ENCODE data around the gene LMO1. TPM values are rescaled to one million over a fixed set of nuclear protein-coding genes. Genes with fewer than 3 reads are reported as not detected.

LMO1 gene
- total and polyA plus RNA-seq, 9 of the 15 experiments (the other 6 are each of a cell fraction or from before 2014, with no cell fraction given) = not detected

GRCh38 chr11:8311366-8311765 lies 47.7 kb upstream of the LMO1 start:
- no TSS peak for BruUV-seq (replicated peaks)
- no peak overlapping the region for H3K4me3 ChIP-seq
- peaks cover 7 to 23% of the 10 kb centered on the region in 2 experiments for H3K27me3 ChIP-seq (ENCODE audit: control insufficient read depth in 2 of 2, insufficient read depth in 2 of 2, low read length in 2 of 2)
- no peak for ATAC-seq
- no peak overlapping the region for H3K27ac ChIP-seq (ENCODE audit: extremely low read depth, low read depth, low read length)
- no peak overlapping the region for H2AFZ ChIP-seq (ENCODE audit: low read depth, low read length)
- H3K36me3 ChIP-seq (ENCODE audit: control insufficient read depth, insufficient read depth, low read length) = no peaks in the 10 kb centered on the region
- H3K4me1 ChIP-seq (replicated peaks in 1 of 2; ENCODE audit: control insufficient read depth in 2 of 2, insufficient read depth in 2 of 2, low read length in 2 of 2) = no peaks in the 10 kb centered on the region
- H3K79me2 ChIP-seq (ENCODE audit: control insufficient read depth, insufficient read depth, low read length) = no peaks in the 10 kb centered on the region
- H3K9me1 ChIP-seq (ENCODE audit: control insufficient read depth, insufficient read depth, low read length) = no peaks in the 10 kb centered on the region
- no peak for TF ChIP-seq CREB5 (CRISPR knock-in tag; IDR thresholded peaks at IDR 0.05)
- no peak for TF ChIP-seq ZNF140 (CRISPR knock-in tag; IDR thresholded peaks at IDR 0.05)
- TF ChIP-seq ZNF133 (CRISPR knock-in tag; IDR thresholded peaks at IDR 0.05) = no peak
- no peak for TF ChIP-seq RFX1 (IDR thresholded peaks at IDR 0.05)
- no peak for TF ChIP-seq MYBL2 (IDR thresholded peaks at IDR 0.05; ENCODE audit: low read depth)
- no peak for TF ChIP-seq MYBL2 (CRISPR knock-in tag; IDR thresholded peaks at IDR 0.05; ENCODE audit: borderline replicate concordance)
- no peak for TF ChIP-seq CREM (IDR thresholded peaks at IDR 0.05; ENCODE audit: low read depth)
- no peak for TF ChIP-seq GABPA (tag; conservative IDR thresholded peaks at IDR 0.05; ENCODE audit: low read depth)
- TF ChIP-seq DMBX1 (CRISPR knock-in tag; IDR thresholded peaks at IDR 0.05; ENCODE audit: borderline replicate concordance) = no peak
- no peak for TF ChIP-seq NFE2L1 (tag; IDR thresholded peaks at IDR 0.05; ENCODE audit: borderline replicate concordance, low read depth)
- no peak for TF ChIP-seq WHSC1 (IDR thresholded peaks at IDR 0.05; ENCODE audit: low read length)
- TF ChIP-seq ARHGAP35 (IDR thresholded peaks at IDR 0.05; ENCODE audit: partially characterized antibody) = no peak
- TF ChIP-seq ILF3 (IDR thresholded peaks at IDR 0.05; ENCODE audit: borderline replicate concordance) = no peak
- TF ChIP-seq MCM3 (IDR thresholded peaks at IDR 0.05) = no peak
- no peak for TF ChIP-seq KLF13 (tag; IDR thresholded peaks at IDR 0.05; ENCODE audit: borderline replicate concordance, low read depth)
- TF ChIP-seq ZNF717 (CRISPR knock-in tag; IDR thresholded peaks at IDR 0.05) = no peak
- 0% methylated on average over 9 of the region's 10 CpGs for WGBS (ENCODE audit: insufficient coverage, low coverage, missing lambda C conversion rate)
- intact Hi-C loops (cut with micrococcal nuclease) = no loop called here
- POLR2A ChIA-PET = no interaction called here
- H3K9ac ChIP-seq (ENCODE audit: insufficient read depth in 1 of 2, low read depth in 2 of 2, low read length in 2 of 2) = no peak overlapping the region
- CTCF ChIA-PET (ENCODE audit: low intra/inter-chr PET ratio) = no interaction called here
- H3K4me2 ChIP-seq (ENCODE audit: insufficient read depth, low read length) = no peak overlapping the region
- no peaks in the 10 kb centered on the region for H4K20me1 ChIP-seq (replicated peaks; ENCODE audit: control insufficient read depth, insufficient read depth, low read length)
- in situ Hi-C loops (cut with MboI) = no loop called here
- DNase-seq (ENCODE audit: extremely low read depth in 1 of 4, low spot score in 3 of 4) = no peak
- no peak for FAIRE-seq
- no peaks in the 10 kb centered on the region for H3K9me3 ChIP-seq (replicated peaks; ENCODE audit: control insufficient read depth, insufficient read depth, low read depth, low read length)
